Activated B cell treated with CpG ODN at 0.5 μM for 24 hours (primary cell): ENCODE results near the gene DKK3. TPM values are rescaled to one million over a fixed set of nuclear protein-coding genes. Genes with fewer than 3 reads are reported as not detected.

ENCODE experiments used
- ATAC-seq: fragments of 200-7000 bp; cut with Tn5 transposase; one replicate; pipeline ENCODE4 v1.10.0; 2021; ENCODE audit warnings: low read depth, mild to moderate bottlenecking, moderate library complexity
- CTCF ChIA-PET: fragments of 350-600 bp; sonication (Branson Sonifier 250); formaldehyde crosslinking; loops from one replicate; lab custom pipeline; 2021; ENCODE audit warnings: antibody characterized with exemption; lab: Charles Lee
- POLR2A ChIA-PET: fragments of 350-600 bp; sonication (Branson Sonifier 250); formaldehyde crosslinking; loops from one replicate; lab custom pipeline; 2021; ENCODE audit warnings: antibody characterized with exemption; lab: Charles Lee
- DNase-seq: peaks from one replicate; pipeline ENCODE4 v3.0.0; 2022
- H3K27ac Mint-ChIP-seq: one replicate; pipeline ENCODE4 v1.8.0; 2020; ENCODE audit warnings: mixed read lengths
- H3K27me3 Mint-ChIP-seq: one replicate; pipeline ENCODE4 v1.8.0; 2021; ENCODE audit warnings: mixed read lengths
- H3K36me3 Mint-ChIP-seq: one replicate; pipeline ENCODE4 v1.8.0; 2021; ENCODE audit warnings: low read depth, mixed read lengths
- H3K4me1 Mint-ChIP-seq: one replicate; pipeline ENCODE4 v1.8.0; 2021; ENCODE audit warnings: mixed read lengths
- H3K4me3 Mint-ChIP-seq: one replicate; pipeline ENCODE4 v1.8.0; 2020; ENCODE audit warnings: mild to moderate bottlenecking, mixed read lengths
- H3K9me3 Mint-ChIP-seq: one replicate; pipeline ENCODE4 v1.8.0; 2020; ENCODE audit warnings: mixed read lengths
- CTCF ChIP-seq: fragments of 200-600 bp; IDR thresholded peaks from one replicate; pipeline ENCODE4 v1.8.0; 2022; ENCODE audit warnings: antibody characterized with exemption, mild to moderate bottlenecking
- intact Hi-C: fragments of 100-400 bp; cut with micrococcal nuclease; formaldehyde crosslinking; loops from one replicate; pipeline ENCODE4 v1.15.1; 2024
- total RNA-seq: library from RNA; stranded (reverse); gene quantifications from 2 replicates; pipeline ENCODE4 v1.2.3, GENCODE V29; 2022

DKK3 gene
- total RNA-seq, 1 donor from 2014 or later = not detected

GRCh38 chr11:12046636-12047236, 38.3 kb upstream of the DKK3 start:
- ChIA-PET POLR2A (no interaction called here), CTCF (interaction anchor here (1.1 to 3.1 kb wide), 2 partner anchors 190 to 202 kb away, joined by 3 to 19 read pairs; no protein-coding TSS in a partner anchor)
- H3K27ac Mint-ChIP-seq = no peak overlapping the region
- no peak for TF ChIP-seq CTCF
- peaks cover 6% of the 10 kb centered on the region for H3K27me3 Mint-ChIP-seq
- no peaks in the 10 kb centered on the region for H3K4me1 Mint-ChIP-seq
- no peaks in the 10 kb centered on the region for H3K9me3 Mint-ChIP-seq
- intact Hi-C loops = loop anchor here (1.0 kb wide), 1 partner anchor 236 kb away; no protein-coding TSS in a partner anchor
- H3K36me3 Mint-ChIP-seq = no peaks in the 10 kb centered on the region
- ATAC-seq = no peak
- no peak for DNase-seq
- no peak overlapping the region for H3K4me3 Mint-ChIP-seq

GRCh38 chr11:12045914-12046635, 37.6 kb upstream of the DKK3 start:
- intact Hi-C loops = no loop called here
- H3K4me1 Mint-ChIP-seq = no peaks in the 10 kb centered on the region
- POLR2A ChIA-PET = no interaction called here

GRCh38 chr11:12044799-12045198, 36.4 kb upstream of the DKK3 start:
- ChIA-PET CTCF (interaction anchor here (0.7 to 2.5 kb wide), 12 partner anchors 9 to 246 kb away, joined by 3 to 18 read pairs (median 4); no protein-coding TSS in a partner anchor), POLR2A (no interaction called here)
- DNase-seq (no peak), ATAC-seq (no peak)
- peaks cover 6% of the 10 kb centered on the region for H3K27me3 Mint-ChIP-seq
- intact Hi-C loops = loop anchor here (1.0 to 5.0 kb wide), 2 partner anchors 245 to 1007 kb away; no protein-coding TSS in a partner anchor
- H3K9me3 Mint-ChIP-seq = no peaks in the 10 kb centered on the region
- H3K4me1 Mint-ChIP-seq = no peaks in the 10 kb centered on the region
- TF ChIP-seq CTCF = no peak
- no peaks in the 10 kb centered on the region for H3K36me3 Mint-ChIP-seq
- no peak overlapping the region for H3K4me3 Mint-ChIP-seq
- no peak overlapping the region for H3K27ac Mint-ChIP-seq

More at GRCh38 chr11:12045914-12046635, 37.6 kb upstream of the DKK3 start:
- TF ChIP-seq CTCF = no peak
- DNase-seq (no peak), ATAC-seq (no peak)
- no peak overlapping the region for H3K4me3 Mint-ChIP-seq
- no peak overlapping the region for H3K27ac Mint-ChIP-seq
- CTCF ChIA-PET = interaction anchor here (0.6 to 2.5 kb wide), 4 partner anchors 7 to 260 kb away, joined by 3 to 14 read pairs (median 6); no protein-coding TSS in a partner anchor
- peaks cover 6% of the 10 kb centered on the region for H3K27me3 Mint-ChIP-seq
- H3K9me3 Mint-ChIP-seq = no peaks in the 10 kb centered on the region
- H3K36me3 Mint-ChIP-seq = no peaks in the 10 kb centered on the region

- Mint-ChIP-seq H3K4me3 (no peak overlapping the region), H3K36me3 (no peaks in the 10 kb centered on the region), H3K27ac (no peak overlapping the region), H3K9me3 (no peaks in the 10 kb centered on the region), H3K4me1 (no peaks in the 10 kb centered on the region), H3K27me3 (peaks cover 6% of the 10 kb centered on the region)
- DNase-seq = peak; percentile 34
- ChIA-PET CTCF (interaction anchor here (0.7 to 2.5 kb wide), 12 partner anchors 9 to 246 kb away, joined by 3 to 18 read pairs (median 4); no protein-coding TSS in a partner anchor), POLR2A (no interaction called here)
- peak; percentile 65 for TF ChIP-seq CTCF
- peak; percentile 66 for ATAC-seq
- intact Hi-C loops = loop anchor here (1.0 to 5.0 kb wide), 2 partner anchors 245 to 1007 kb away; no protein-coding TSS in a partner anchor
Observed at GRCh38 chr11:12043959-12044791, 35.7 kb upstream of the DKK3 start.
